KG1 (cell line): ENCODE results near the gene ADGRL3.
A peak's percentile ranks its signal among the peaks of the same experiment; 100 is the strongest.
"Not testable (repeated sequence)": the region's sequence is repeated elsewhere in the genome, so short reads cannot be mapped to it uniquely, and the experiment has no call there.

ENCODE experiments used
- DNase-seq: peaks from one replicate; lab custom pipeline; 2025; lab: John Stamatoyannopoulos, UW

The ADGRL3 gene

DNA sequence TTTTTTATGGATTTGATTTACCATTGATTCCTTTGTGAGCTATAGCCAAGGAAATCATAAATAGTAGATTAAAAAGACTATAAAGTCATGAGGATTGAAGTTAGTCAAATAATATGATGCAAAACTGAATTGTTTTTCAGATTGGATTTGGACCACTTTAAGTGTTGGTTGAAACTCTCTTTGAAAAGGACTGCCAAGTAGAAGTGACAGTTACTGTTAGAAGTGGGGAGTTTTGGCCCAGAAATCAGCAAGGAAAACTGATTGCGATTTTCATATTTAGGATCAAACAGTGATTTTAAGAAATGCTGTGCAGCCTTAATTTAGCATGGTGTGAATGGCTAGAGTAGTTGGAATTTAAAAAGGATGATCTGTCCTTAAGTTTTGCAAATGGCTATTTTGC is 4.9 kb downstream of the ADGRL3 start:
- no peak for DNase-seq

DNA sequence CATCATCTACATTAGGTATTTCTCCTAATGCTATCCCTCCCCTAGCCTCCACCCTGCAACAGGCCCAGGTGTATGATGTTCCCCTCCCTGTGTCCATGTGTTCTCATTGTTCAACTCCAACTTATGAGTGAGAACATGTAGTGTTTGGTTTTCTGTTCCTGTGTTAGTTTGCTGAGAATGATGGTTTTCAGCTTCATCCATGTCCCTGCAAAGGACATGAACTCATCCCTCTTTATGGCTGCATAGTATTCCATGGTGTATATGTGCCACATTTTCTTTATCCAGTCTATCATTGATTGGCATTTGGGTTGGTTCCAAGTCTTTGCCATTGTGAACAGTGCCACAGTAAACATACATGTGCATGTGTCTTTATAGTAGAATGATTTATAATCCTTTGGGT is 7.0 kb downstream of the ADGRL3 start:
- not testable (repeated sequence) for DNase-seq

DNA sequence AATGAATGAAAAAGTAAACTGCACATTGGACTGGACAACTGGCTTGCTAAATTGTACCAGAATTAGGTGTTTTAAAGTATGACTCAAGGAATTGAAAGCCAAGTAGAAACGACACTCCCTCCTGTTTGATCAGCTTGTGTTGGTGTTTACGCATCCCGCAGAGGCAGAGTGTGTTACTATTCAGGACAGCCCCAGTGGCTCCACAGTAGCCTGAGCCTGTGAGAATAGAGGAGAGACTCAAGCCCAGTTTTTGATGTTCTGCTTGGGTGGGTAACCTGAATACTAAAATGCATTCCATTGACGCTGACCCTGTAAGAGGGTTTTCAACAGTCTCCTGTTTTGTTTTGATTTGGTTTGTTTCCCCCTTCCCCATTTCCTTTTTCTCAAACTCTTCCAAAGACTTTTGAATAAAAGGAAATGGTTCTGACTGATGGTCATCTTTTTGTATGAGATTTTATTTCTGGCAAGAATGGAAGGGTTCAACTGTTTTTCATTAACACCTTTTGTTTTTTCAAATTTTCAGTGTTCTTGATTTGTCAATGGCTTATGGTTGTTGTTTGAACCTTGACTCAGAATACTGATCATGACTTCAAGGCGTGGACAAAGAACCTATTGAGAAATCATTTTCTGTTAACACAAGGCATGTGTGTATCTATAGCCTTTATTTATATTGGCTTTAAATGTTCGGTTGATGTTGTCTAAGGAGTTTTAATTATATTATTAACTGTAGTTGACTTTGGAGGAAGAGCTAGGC is 10.2 kb downstream of the ADGRL3 start:
- no peak for DNase-seq

GRCh38 chr4:61211781-61212180 is 11.7 kb downstream of the ADGRL3 start:
- no peak for DNase-seq

GRCh38 chr4:61212788-61213187 is 12.7 kb downstream of the ADGRL3 start:
- DNase-seq, result no peak

GRCh38 chr4:61214680-61215079 is 14.6 kb downstream of the ADGRL3 start:
- DNase-seq, result no peak

DNA sequence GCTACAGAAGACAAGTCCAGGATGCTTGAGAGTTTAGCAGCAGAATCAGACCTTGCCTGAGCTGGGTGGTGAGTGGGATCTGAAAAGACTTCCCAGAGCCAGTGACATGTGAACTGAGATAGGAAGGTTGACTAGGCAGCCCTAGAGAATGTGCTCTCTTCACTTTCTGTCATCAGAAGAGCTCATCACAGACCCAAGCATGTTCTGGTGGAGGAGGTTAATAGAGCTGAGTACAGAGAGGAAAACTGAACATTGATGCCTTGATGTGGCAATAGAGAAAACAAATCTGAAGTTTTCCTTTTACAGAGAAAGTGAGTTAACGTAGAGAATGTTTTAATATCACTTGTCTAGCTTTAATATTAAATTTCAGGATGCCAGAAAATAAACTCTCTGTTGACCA is 17.1 kb downstream of the ADGRL3 start:
- no peak for DNase-seq

DNA sequence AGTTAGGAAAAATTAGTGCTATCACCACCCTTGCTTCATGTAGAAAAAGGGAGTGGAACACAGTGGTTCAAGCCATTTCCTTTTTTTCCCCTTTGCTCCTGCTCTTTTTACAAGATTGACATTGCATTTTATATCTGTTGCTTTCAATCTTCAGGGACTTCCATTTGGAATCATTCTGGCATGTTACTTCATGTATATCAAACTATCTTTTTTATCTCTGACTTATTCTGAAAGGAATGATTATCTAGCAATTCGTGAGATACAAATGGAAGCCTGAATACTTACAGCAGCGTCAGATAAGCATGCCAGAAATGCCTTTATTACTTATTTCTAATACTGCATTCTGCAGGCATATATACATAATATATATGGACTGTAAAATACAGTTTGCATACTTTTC is 20.4 kb downstream of the ADGRL3 start:
- DNase-seq, result no peak

DNA sequence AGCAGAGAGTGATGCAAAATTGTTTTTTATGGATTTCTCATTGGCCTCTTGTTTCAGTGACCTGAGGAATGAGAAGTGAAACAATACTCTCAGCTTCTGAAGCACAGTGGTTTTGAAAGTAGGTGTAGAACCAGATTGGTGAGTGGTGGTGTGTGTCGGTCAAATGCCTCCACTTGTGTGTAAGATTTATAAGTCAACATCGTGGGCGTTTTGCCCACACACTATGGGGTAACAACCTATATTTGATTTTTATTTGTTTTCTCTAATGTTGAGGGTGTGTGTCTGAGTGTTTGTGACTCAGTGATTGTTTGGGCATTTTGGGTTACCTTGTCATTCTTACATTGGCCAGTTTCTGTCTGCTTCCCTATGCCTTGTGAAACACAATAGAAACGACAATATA is 23.3 kb downstream of the ADGRL3 start:
- DNase-seq, result no peak

DNA sequence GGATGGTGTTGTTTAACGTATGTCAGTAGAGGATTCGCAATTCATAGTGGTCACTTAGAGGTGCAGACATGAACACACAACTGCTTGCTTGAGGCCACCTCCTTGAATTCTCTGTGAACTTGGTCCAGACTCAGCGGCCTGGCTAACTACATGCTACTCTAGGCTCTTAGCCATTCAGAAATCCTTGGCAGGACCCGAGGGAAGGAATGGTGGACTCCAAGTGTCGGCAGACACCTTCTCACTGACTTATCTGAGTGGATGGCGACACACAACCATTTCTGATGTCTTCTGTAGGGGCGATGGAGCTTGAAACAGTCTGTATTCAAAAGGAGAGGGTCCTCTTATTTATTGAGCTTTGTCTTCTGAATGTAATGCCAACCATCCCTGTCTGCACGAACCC is 24.4 kb downstream of the ADGRL3 start:
- DNase-seq, result no peak

DNA sequence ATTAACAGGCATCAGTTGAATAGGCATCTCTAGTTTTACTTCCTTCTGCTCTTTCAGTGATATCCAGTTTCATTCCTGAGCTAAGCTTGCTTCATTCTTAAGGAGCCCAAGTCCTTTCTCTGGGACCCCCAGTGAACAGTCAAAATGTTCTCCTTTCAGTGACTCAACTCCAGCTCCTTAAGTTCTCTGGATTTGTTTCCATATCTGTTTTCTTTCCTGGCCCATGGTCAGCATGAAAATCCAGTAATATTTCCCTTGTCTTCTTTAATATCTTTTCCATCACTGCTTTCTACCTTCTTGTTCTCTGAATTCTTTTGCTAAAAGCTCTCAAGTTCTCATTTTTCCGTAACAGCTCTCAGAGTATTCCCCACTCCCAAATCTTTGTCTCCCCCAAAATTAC is 25.5 kb downstream of the ADGRL3 start:
- DNase-seq, result no peak

GRCh38 chr4:61231421-61231820 is 31.3 kb downstream of the ADGRL3 start:
- no peak for DNase-seq

DNA sequence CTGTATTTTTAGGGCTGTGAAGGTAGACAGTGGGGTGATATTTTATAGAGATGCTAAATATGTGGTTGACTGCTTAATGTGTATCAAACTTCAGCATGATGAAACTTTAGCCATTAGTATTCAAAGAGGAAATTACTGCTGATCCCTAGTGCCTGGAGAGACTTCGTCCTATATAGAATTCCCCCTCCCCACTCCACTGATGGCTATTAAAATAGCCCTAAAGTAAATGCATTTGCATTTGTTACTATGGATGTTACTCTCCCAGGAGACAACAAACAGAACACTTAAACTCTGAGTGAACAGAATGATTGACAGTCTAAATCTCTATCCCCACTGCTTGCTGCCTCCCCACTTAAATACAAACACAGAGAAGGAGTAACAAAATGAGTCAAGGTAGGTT is 39.1 kb downstream of the ADGRL3 start:
- no peak for DNase-seq

GRCh38 chr4:61243962-61244361 is 43.8 kb downstream of the ADGRL3 start:
- DNase-seq, result no peak

- DNase-seq, result no peak
These were observed 45.1 kb downstream of the ADGRL3 start for GRCh38 chr4:61245069-61245714.

GRCh38 chr4:61246034-61246433 is 45.9 kb downstream of the ADGRL3 start:
- DNase-seq, result no peak

DNA sequence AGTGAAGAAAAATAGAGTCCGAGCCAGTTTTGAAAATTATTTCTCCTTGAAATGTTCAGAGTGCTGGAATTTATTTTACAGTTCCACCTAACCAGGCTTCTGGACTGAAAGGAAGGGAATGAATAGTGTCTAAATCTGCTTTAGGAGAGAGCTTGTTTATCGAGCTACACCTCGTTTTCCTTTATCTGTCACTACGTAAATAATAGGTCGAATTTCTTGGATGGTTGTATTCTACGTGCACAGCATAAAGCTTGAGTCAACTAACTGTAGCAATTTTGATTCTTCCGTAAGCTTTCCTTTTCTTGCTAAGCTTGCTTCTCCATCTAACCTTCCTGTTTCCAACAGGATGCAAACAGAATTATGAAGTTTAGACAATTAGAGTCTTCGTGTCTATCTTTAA is 48.6 kb downstream of the ADGRL3 start:
- DNase-seq, result no peak

GRCh38 chr4:61251129-61251528 is 51.0 kb downstream of the ADGRL3 start:
- DNase-seq, result no peak

- DNase-seq, result no peak
These were observed 54.3 kb downstream of the ADGRL3 start for GRCh38 chr4:61254406-61254805.

- DNase-seq, result peak; percentile 24
These were observed 73.1 kb downstream of the ADGRL3 start for GRCh38 chr4:61273233-61273632.

- no peak for DNase-seq
These were observed 74.2 kb downstream of the ADGRL3 start for GRCh38 chr4:61274286-61274685.

DNA sequence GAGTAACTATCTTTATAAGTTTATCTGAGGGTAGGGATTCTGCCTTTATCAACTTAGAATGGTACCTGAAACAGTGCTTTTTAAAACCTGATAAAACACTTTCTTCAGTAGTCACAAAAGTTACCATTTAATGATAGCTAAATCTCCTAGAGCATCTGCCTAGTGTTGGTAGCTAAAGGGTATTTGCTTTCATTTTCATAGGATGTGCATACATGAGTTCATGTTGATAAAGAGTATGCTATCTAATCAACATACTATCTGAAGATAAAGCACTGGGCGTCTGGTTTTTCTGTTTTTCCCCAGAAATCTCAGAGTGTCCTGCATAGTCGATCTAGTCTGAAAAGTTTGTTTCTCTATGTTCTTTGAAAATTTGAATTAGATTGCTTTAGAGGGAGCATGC is 75.1 kb downstream of the ADGRL3 start:
- DNase-seq, result no peak

- DNase-seq, result no peak
These were observed 75.9 kb downstream of the ADGRL3 start for GRCh38 chr4:61276029-61276428.
